NCI-H526 treated with DMSO at 0.1 percent for 48 hours (cell line): ENCODE measurements around the gene RXFP4.
A peak's percentile ranks its signal among the peaks of the same experiment; 100 is the strongest.

Source experiments
- DNase-seq: peaks from one replicate; lab custom pipeline; 2025; lab: John Stamatoyannopoulos, UW

RXFP4 gene

GRCh38 chr1:155960081-155960745 is 18.8 kb downstream of the RXFP4 start:
- DNase-seq, result no peak

GRCh38 chr1:155961937-155962336 is 20.5 kb downstream of the RXFP4 start:
- no peak for DNase-seq

- DNase-seq, result no peak
Measured at GRCh38 chr1:155962599-155963211, 21.3 kb downstream of the RXFP4 start.

- no peak for DNase-seq
Measured at GRCh38 chr1:155964193-155964592, 22.8 kb downstream of the RXFP4 start.

GRCh38 chr1:155966135-155966534 is 24.7 kb downstream of the RXFP4 start:
- DNase-seq, result no peak

GRCh38 chr1:155966750-155967149 is 25.3 kb downstream of the RXFP4 start:
- DNase-seq, result no peak

GRCh38 chr1:155967341-155968050 is 26.1 kb downstream of the RXFP4 start:
- DNase-seq, result no peak

- no peak for DNase-seq
Measured at GRCh38 chr1:155968051-155968400, 26.6 kb downstream of the RXFP4 start.

- no peak for DNase-seq
Measured at GRCh38 chr1:155968670-155969069, 27.2 kb downstream of the RXFP4 start.

- DNase-seq, result no peak
Measured at GRCh38 chr1:155969377-155969791, 27.9 kb downstream of the RXFP4 start.

- DNase-seq, result no peak
Measured at GRCh38 chr1:155970531-155971167, 29.2 kb downstream of the RXFP4 start.

- DNase-seq, result no peak
Measured at GRCh38 chr1:155971910-155972809, 30.7 kb downstream of the RXFP4 start.

- DNase-seq, result no peak
Measured at GRCh38 chr1:155973723-155974122, 32.3 kb downstream of the RXFP4 start.

- DNase-seq, result no peak
Measured at GRCh38 chr1:155974208-155975115, 33.0 kb downstream of the RXFP4 start.

- DNase-seq, result no peak
Measured at GRCh38 chr1:155975375-155976061, 34.1 kb downstream of the RXFP4 start.

GRCh38 chr1:155976062-155976912 is 34.8 kb downstream of the RXFP4 start:
- no peak for DNase-seq

- DNase-seq, result peak; percentile 42
Measured at GRCh38 chr1:155976913-155977689, 35.7 kb downstream of the RXFP4 start.

- DNase-seq, result peak; percentile 32
Measured at GRCh38 chr1:155977690-155978324, 36.4 kb downstream of the RXFP4 start.
